Neural cell (in vitro differentiated cells): ENCODE measurements around the gene RETREG1. TPM values are rescaled to one million over a fixed set of nuclear protein-coding genes. Genes with fewer than 3 reads are reported as not detected.
"Not testable (repeated sequence)": the region's sequence is repeated elsewhere in the genome, so short reads cannot be mapped to it uniquely, and the experiment has no call there.

Experiments
- H2AFZ ChIP-seq: fragments of 200-600, 300-800 bp; sonication (generic), shearing (Covaris generic); 2 replicates; pipeline ENCODE4 v1.6.0; 2014; ENCODE audit warnings: low read depth, mild to moderate bottlenecking, antibody characterized with exemption, low read length, moderate library complexity
- H3F3A ChIP-seq: fragments of 200-600 bp; shearing (Covaris generic); 2 replicates; pipeline ENCODE4 v1.6.1; 2016; ENCODE audit warnings: mild to moderate bottlenecking, moderate library complexity, mixed read lengths, antibody characterized with exemption, low read length; ENCODE audit not compliant: insufficient read depth, poor library complexity, severe bottlenecking
- H3K27ac ChIP-seq: fragments of 200-600, 300-800 bp; sonication (generic), shearing (Covaris generic); 2 replicates; pipeline ENCODE4 v1.5.1; 2014; ENCODE audit warnings: mild to moderate bottlenecking, low read length, moderate library complexity
- H3K27me3 ChIP-seq: fragments of 300-800, 200-600 bp; sonication (generic), shearing (Covaris generic); 2 replicates; pipeline ENCODE4 v1.6.0; 2014; ENCODE audit warnings: mild to moderate bottlenecking, low read depth, low read length, moderate library complexity; ENCODE audit not compliant: insufficient read depth
- H3K36me3 ChIP-seq: fragments of 300-800, 200-600 bp; sonication (generic), shearing (Covaris generic); 2 replicates; pipeline ENCODE4 v1.5.1; 2014; ENCODE audit warnings: mild to moderate bottlenecking, antibody characterized with exemption, low read length, moderate library complexity; ENCODE audit not compliant: insufficient read depth
- H3K4me2 ChIP-seq: fragments of 300-800, 200-600 bp; sonication (generic), shearing (Covaris generic); 2 replicates; pipeline ENCODE4 v1.6.0; 2014; ENCODE audit warnings: mild to moderate bottlenecking, low read length
- H3K4me3 ChIP-seq: fragments of 300-800, 200-600 bp; sonication (generic), shearing (Covaris generic); 2 replicates; pipeline ENCODE4 v1.5.1; 2014; ENCODE audit warnings: mild to moderate bottlenecking, low read length, moderate library complexity
- H3K79me2 ChIP-seq: fragments of 200-600 bp; shearing (Covaris generic); replicated peaks from 2 replicates; pipeline ENCODE4 v1.6.0; 2014; ENCODE audit warnings: mild to moderate bottlenecking, low read length, moderate library complexity; ENCODE audit not compliant: insufficient read depth
- H3K9ac ChIP-seq: fragments of 300-800, 200-600 bp; sonication (generic), shearing (Covaris generic); 2 replicates; pipeline ENCODE4 v1.6.1; 2016; ENCODE audit warnings: mild to moderate bottlenecking, low read length, mixed read lengths
- H3K9me2 ChIP-seq: fragments of 200-600 bp; shearing (Covaris generic); 2 replicates; pipeline ENCODE4 v1.6.1; 2016; ENCODE audit warnings: mild to moderate bottlenecking, low read length, mixed read lengths; ENCODE audit not compliant: insufficient read depth
- H3K9me3 ChIP-seq: fragments of 200-600, 300-800 bp; sonication (generic), shearing (Covaris generic); 2 replicates; pipeline ENCODE4 v1.6.1; 2016; ENCODE audit warnings: mild to moderate bottlenecking, mixed run types, low read length, moderate library complexity, mixed read lengths
- H4K20me1 ChIP-seq: fragments of 200-600 bp; shearing (Covaris generic); 2 replicates; pipeline ENCODE4 v1.6.1; 2016; ENCODE audit warnings: mild to moderate bottlenecking, mixed run types; ENCODE audit not compliant: insufficient read depth
- EP300 ChIP-seq: fragments of 450-650 bp; conservative IDR thresholded peaks from 2 replicates; pipeline ENCODE4 v1.6.1; 2014; ENCODE audit warnings: antibody characterized with exemption, mild to moderate bottlenecking, moderate library complexity; ENCODE audit not compliant: poor library complexity, severe bottlenecking
- EZH2 ChIP-seq: fragments of 200-600, 300-800 bp; shearing (Covaris generic), sonication (generic); IDR thresholded peaks from 2 replicates; pipeline ENCODE4 v1.6.1; 2014; ENCODE audit warnings: antibody characterized with exemption, low read length, borderline replicate concordance, mild to moderate bottlenecking; ENCODE audit not compliant: insufficient read depth, poor library complexity, severe bottlenecking
- MXI1 ChIP-seq: fragments of 450-650 bp; conservative IDR thresholded peaks from 2 replicates; pipeline ENCODE4 v1.6.1; 2014; ENCODE audit warnings: antibody characterized with exemption, mild to moderate bottlenecking; ENCODE audit not compliant: poor library complexity, severe bottlenecking
- POLR2AphosphoS5 ChIP-seq: IDR thresholded peaks from 2 replicates; pipeline ENCODE4 v1.6.1; 2012
- RAD21 ChIP-seq: fragments of 450-650 bp; conservative IDR thresholded peaks from 2 replicates; pipeline ENCODE4 v1.6.1; 2014; ENCODE audit warnings: antibody characterized with exemption, mild to moderate bottlenecking, moderate library complexity
- SMC3 ChIP-seq: fragments of 450-650 bp; conservative IDR thresholded peaks from 2 replicates; pipeline ENCODE4 v1.6.1; 2014; ENCODE audit warnings: antibody characterized with exemption, mild to moderate bottlenecking, moderate library complexity; ENCODE audit not compliant: poor library complexity
- TAF1 ChIP-seq: IDR thresholded peaks from 2 replicates; pipeline ENCODE4 v1.6.1; 2012; ENCODE audit warnings: low read depth
- polyA plus RNA-seq: library from polyadenylated mRNA; depleted of rRNA; stranded (reverse); fragments of >200 nt; gene quantifications from 2 replicates; pipeline ENCODE4 v1.2.3, GENCODE V29; 2014
- TF ChIP-seq, protein P1 (sequence below): IDR thresholded peaks from 2 replicates; pipeline ENCODE4 v1.6.1; 2012; ENCODE audit warnings: borderline replicate concordance
- TF ChIP-seq, protein P2 (sequence below): fragments of 450-650 bp; IDR thresholded peaks from 2 replicates; pipeline ENCODE4 v1.5.1; 2014; ENCODE audit warnings: antibody characterized with exemption, mild to moderate bottlenecking, moderate library complexity; ENCODE audit not compliant: poor library complexity, severe bottlenecking

RETREG1 gene
- polyA plus RNA-seq, 1 donor from 2014 or later: 25.4 TPM

DNA sequence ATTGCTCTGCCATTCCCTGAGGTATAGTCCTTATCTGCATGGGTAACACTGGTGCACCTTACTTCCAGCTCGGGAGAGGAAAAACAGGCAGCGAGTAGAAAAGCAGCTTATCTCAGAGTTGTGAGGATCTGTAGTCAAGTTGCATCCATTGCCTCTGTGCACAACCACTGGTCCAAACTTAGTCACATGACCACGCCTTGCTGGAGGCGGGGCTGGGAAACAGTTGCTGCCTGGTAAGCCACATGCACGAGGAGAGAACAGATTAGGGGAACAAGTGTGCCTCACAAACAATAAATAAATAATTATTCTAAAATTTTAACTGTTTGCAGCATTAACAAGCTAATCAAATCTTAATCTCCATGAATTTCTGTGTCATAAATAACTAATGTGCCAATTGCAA, 169.8 kb downstream of the RETREG1 start:
- Histone ChIP-seq H3K27ac (no peak overlapping the region), H3K4me2 (no peak overlapping the region), H3F3A (no peaks in the 10 kb centered on the region), H3K79me2 (no peaks in the 10 kb centered on the region), H3K9me2 (no peaks in the 10 kb centered on the region), H2AFZ (no peak overlapping the region), H3K36me3 (peaks cover 10% of the 10 kb centered on the region), H3K9ac (no peak overlapping the region), H3K9me3 (no peaks in the 10 kb centered on the region), H3K27me3 (no peaks in the 10 kb centered on the region), H4K20me1 (no peaks in the 10 kb centered on the region), H3K4me3 (no peak overlapping the region)
- TF ChIP-seq POLR2AphosphoS5: no peak
- TF ChIP-seq EZH2: no peak
- TF ChIP-seq MXI1: no peak
- TF ChIP-seq, protein P1, sequence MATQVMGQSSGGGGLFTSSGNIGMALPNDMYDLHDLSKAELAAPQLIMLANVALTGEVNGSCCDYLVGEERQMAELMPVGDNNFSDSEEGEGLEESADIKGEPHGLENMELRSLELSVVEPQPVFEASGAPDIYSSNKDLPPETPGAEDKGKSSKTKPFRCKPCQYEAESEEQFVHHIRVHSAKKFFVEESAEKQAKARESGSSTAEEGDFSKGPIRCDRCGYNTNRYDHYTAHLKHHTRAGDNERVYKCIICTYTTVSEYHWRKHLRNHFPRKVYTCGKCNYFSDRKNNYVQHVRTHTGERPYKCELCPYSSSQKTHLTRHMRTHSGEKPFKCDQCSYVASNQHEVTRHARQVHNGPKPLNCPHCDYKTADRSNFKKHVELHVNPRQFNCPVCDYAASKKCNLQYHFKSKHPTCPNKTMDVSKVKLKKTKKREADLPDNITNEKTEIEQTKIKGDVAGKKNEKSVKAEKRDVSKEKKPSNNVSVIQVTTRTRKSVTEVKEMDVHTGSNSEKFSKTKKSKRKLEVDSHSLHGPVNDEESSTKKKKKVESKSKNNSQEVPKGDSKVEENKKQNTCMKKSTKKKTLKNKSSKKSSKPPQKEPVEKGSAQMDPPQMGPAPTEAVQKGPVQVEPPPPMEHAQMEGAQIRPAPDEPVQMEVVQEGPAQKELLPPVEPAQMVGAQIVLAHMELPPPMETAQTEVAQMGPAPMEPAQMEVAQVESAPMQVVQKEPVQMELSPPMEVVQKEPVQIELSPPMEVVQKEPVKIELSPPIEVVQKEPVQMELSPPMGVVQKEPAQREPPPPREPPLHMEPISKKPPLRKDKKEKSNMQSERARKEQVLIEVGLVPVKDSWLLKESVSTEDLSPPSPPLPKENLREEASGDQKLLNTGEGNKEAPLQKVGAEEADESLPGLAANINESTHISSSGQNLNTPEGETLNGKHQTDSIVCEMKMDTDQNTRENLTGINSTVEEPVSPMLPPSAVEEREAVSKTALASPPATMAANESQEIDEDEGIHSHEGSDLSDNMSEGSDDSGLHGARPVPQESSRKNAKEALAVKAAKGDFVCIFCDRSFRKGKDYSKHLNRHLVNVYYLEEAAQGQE: no peak
- no peak for TF ChIP-seq SMC3
- TF ChIP-seq, protein P2, sequence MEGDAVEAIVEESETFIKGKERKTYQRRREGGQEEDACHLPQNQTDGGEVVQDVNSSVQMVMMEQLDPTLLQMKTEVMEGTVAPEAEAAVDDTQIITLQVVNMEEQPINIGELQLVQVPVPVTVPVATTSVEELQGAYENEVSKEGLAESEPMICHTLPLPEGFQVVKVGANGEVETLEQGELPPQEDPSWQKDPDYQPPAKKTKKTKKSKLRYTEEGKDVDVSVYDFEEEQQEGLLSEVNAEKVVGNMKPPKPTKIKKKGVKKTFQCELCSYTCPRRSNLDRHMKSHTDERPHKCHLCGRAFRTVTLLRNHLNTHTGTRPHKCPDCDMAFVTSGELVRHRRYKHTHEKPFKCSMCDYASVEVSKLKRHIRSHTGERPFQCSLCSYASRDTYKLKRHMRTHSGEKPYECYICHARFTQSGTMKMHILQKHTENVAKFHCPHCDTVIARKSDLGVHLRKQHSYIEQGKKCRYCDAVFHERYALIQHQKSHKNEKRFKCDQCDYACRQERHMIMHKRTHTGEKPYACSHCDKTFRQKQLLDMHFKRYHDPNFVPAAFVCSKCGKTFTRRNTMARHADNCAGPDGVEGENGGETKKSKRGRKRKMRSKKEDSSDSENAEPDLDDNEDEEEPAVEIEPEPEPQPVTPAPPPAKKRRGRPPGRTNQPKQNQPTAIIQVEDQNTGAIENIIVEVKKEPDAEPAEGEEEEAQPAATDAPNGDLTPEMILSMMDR: no peak
- no peak for TF ChIP-seq EP300
- TF ChIP-seq TAF1: no peak
- TF ChIP-seq RAD21: no peak

DNA sequence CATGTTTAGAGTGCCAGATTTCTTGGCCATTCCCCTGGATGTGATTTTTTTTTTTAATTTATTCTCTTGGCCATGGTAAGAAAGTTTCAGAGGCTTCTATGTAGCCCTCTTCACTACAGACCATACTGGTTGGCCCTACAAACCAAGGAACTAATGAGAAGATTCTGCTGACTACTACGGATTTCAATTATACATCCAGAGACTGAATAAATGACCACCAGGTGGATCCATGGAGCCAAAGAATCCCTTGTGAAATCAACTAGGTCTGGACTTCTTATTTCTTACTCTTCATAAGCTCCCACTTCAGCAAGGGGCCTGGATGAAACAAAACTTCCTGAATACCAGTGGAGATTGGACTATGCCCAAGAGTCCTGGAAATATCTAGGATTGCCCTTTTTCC, 178.8 kb downstream of the RETREG1 start:
- H3K36me3 ChIP-seq: no peaks in the 10 kb centered on the region
- H3K9me2 ChIP-seq: no peaks in the 10 kb centered on the region
- no peaks in the 10 kb centered on the region for H4K20me1 ChIP-seq
- TF ChIP-seq, protein P1: no peak
- H2AFZ ChIP-seq: no peak overlapping the region
- H3K9me3 ChIP-seq: no peaks in the 10 kb centered on the region
- H3K4me2 ChIP-seq: no peak overlapping the region
- no peak overlapping the region for H3K9ac ChIP-seq
- H3K4me3 ChIP-seq: no peak overlapping the region
- no peak overlapping the region for H3K27ac ChIP-seq
- no peaks in the 10 kb centered on the region for H3K27me3 ChIP-seq
- no peaks in the 10 kb centered on the region for H3K79me2 ChIP-seq
- H3F3A ChIP-seq: no peaks in the 10 kb centered on the region

DNA sequence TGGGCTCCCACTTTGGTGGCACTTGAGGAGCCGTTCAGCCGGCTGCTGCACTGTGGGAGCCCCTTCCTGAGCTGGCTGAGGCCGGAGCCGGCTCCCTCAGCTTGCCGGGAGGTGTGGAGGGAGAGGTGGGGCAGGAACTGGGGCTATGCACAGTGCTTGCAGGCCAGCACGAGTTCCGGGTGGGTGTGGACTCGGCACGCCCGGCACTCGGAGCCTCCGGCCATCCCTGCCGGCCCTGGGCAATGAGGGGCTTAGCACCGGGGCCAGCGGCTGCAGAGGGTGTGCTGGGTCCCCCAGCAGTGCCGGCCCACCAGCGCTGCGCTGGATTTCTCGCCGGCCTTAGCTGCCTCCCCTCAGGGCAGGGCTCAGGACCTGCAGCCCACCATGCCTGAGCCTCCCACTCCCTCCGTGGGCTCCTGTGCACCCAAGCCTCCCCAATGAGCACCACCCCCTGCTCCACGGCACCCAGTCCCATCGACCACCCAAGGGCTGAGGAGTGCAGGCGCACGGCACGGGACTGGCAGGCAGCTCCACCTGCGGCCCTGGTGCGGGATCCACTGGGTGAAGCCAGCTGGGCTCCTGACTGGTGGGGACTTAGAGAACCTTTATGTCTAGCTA, 180.6 kb downstream of the RETREG1 start:
- H3K9ac ChIP-seq: not testable (repeated sequence)

More for the DNA sequence above, 180.6 kb downstream of the RETREG1 start:
- H3K4me2 ChIP-seq, H3K79me2 ChIP-seq, H2AFZ ChIP-seq, H3K4me3 ChIP-seq, H3K9me2 ChIP-seq, H3K9me3 ChIP-seq, H3K36me3 ChIP-seq, H3F3A ChIP-seq, H3K27ac ChIP-seq, H4K20me1 ChIP-seq, H3K27me3 ChIP-seq: not testable (repeated sequence)
